HG03460 (cell line): ENCODE results near the gene AK4.
A peak's percentile ranks its signal among the peaks of the same experiment; 100 is the strongest.
"Not testable (repeated sequence)": the region's sequence is repeated elsewhere in the genome, so short reads cannot be mapped to it uniquely, and the experiment has no call there.

ENCODE experiments used
- ATAC-seq: cut with Tn5 transposase; IDR thresholded peaks from one replicate; pipeline ENCODE4 v1.9.1; 2021; ENCODE audit not compliant: unreplicated experiment

The AK4 gene

GRCh38 chr1:65150108-65150463 lies 2.1 kb downstream of the AK4 start:
- no peak for ATAC-seq

GRCh38 chr1:65150583-65151263 lies 2.7 kb downstream of the AK4 start:
- no peak for ATAC-seq

GRCh38 chr1:65151641-65152040 lies 3.6 kb downstream of the AK4 start:
- ATAC-seq, result no peak

- no peak for ATAC-seq
Measured at GRCh38 chr1:65153635-65154034, 5.6 kb downstream of the AK4 start.

GRCh38 chr1:65156910-65157545 lies 9.0 kb downstream of the AK4 start:
- no peak for ATAC-seq

- ATAC-seq, result no peak
Measured at GRCh38 chr1:65157546-65157941, 9.5 kb downstream of the AK4 start.

- ATAC-seq, result not testable (repeated sequence)
Measured at GRCh38 chr1:65159291-65159688, 11.3 kb downstream of the AK4 start.

GRCh38 chr1:65159801-65160523 lies 12.0 kb downstream of the AK4 start:
- ATAC-seq, result no peak

GRCh38 chr1:65163201-65163805 lies 15.3 kb downstream of the AK4 start:
- no peak for ATAC-seq

- ATAC-seq, result not testable (repeated sequence)
Measured at GRCh38 chr1:65164101-65164500, 16.1 kb downstream of the AK4 start.

- ATAC-seq, result no peak
Measured at GRCh38 chr1:65164633-65165032, 16.6 kb downstream of the AK4 start.

- ATAC-seq, result peak; percentile 94
Measured at GRCh38 chr1:65165269-65165993, 17.4 kb downstream of the AK4 start.

- ATAC-seq, result no peak
Measured at GRCh38 chr1:65166572-65167305, 18.7 kb downstream of the AK4 start.

GRCh38 chr1:65167586-65168242 lies 19.7 kb downstream of the AK4 start:
- ATAC-seq, result no peak

GRCh38 chr1:65168867-65169266 lies 20.9 kb downstream of the AK4 start:
- ATAC-seq, result no peak

- no peak for ATAC-seq
Measured at GRCh38 chr1:65170511-65171142, 22.6 kb downstream of the AK4 start.

GRCh38 chr1:65172936-65173690 lies 25.1 kb downstream of the AK4 start:
- no peak for ATAC-seq

- peak; percentile 96 for ATAC-seq
Measured at GRCh38 chr1:65174585-65174984, 26.6 kb downstream of the AK4 start.
